ENCODE measurements around the gene SAMD4A.

Gene SAMD4A

DNA sequence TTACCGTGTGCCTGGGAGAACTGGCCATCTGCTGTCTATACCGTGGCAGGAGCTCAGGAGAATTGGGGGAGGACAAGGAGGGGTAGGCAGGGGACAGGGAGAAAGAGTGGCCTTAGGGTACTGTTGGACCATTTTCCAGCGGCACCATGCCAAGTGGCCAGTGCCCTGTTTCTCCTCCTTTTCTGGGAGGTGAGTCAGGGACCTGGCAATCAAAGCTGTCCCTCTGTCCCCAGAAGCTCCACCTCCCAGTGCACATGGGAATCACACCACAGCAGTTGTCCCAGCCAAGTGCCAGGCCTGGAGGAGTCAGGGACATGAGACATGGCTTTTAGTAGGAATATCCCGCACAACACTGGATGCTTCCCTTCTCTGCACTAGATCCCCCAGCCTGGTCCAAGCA, 217.7 kb downstream of the SAMD4A start:
- CTCF ChIA-PET: interaction anchor here (1.1 to 5.4 kb wide), 5 partner anchors 10 to 109 kb away, joined by 3 to 54 read pairs (median 5); no protein-coding TSS in a partner anchor
- TF ChIP-seq, protein P1, sequence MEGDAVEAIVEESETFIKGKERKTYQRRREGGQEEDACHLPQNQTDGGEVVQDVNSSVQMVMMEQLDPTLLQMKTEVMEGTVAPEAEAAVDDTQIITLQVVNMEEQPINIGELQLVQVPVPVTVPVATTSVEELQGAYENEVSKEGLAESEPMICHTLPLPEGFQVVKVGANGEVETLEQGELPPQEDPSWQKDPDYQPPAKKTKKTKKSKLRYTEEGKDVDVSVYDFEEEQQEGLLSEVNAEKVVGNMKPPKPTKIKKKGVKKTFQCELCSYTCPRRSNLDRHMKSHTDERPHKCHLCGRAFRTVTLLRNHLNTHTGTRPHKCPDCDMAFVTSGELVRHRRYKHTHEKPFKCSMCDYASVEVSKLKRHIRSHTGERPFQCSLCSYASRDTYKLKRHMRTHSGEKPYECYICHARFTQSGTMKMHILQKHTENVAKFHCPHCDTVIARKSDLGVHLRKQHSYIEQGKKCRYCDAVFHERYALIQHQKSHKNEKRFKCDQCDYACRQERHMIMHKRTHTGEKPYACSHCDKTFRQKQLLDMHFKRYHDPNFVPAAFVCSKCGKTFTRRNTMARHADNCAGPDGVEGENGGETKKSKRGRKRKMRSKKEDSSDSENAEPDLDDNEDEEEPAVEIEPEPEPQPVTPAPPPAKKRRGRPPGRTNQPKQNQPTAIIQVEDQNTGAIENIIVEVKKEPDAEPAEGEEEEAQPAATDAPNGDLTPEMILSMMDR (IDR thresholded peaks at IDR 0.05; ENCODE audit: insufficient read depth, low read length, missing control alignments): no peak
- POLR2A ChIA-PET: interaction anchor here (0.6 kb wide), 1 partner anchor 278 kb away, joined by 3 read pairs; no protein-coding TSS in a partner anchor
- H3K4me3 ChIP-seq (ENCODE audit: low read depth, low read length): no peak overlapping the region
- DNase-seq (ENCODE audit: low read depth, low spot score): no peak

DNA sequence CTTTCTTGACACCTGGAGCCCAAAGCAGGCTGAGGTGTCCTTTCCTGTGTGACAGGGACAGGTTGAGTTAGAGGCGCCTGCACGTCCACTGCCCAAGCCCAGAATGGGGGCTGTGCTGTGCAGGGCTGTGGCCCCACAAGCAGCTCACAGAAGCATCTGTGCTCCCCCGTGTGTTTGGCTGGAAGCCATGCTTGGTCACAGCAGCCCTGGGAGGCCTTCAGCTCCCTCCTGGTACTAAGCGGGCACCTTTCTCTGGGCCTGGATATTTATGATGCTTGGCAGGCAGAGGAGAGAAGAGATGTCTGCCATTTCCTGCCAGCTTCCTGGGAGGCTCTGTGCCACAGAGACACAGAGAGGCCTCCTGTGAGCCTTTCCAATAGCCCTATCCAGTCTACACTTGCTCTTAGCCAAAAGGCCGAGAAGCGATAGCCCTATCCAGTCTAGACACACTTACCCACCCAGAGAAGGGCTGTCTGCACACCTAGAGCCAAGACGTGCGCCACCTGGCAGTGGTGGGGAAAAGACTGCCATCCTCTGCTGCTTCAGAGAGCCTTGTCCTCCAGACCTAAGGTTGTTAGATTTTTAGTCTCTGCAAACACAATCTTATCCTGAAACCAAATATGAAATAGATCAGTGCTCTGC, 218.3 kb downstream of the SAMD4A start:
- ChIA-PET POLR2A (no interaction called here), CTCF (interaction anchor here (1.1 to 5.4 kb wide), 5 partner anchors 9 to 110 kb away, joined by 3 to 54 read pairs (median 5); no protein-coding TSS in a partner anchor)
- TF ChIP-seq, protein P1 (IDR thresholded peaks at IDR 0.05; ENCODE audit: insufficient read depth, low read length, missing control alignments): no peak
- H3K4me3 ChIP-seq (ENCODE audit: low read depth, low read length): no peak overlapping the region
- DNase-seq (ENCODE audit: low read depth, low spot score): no peak

DNA sequence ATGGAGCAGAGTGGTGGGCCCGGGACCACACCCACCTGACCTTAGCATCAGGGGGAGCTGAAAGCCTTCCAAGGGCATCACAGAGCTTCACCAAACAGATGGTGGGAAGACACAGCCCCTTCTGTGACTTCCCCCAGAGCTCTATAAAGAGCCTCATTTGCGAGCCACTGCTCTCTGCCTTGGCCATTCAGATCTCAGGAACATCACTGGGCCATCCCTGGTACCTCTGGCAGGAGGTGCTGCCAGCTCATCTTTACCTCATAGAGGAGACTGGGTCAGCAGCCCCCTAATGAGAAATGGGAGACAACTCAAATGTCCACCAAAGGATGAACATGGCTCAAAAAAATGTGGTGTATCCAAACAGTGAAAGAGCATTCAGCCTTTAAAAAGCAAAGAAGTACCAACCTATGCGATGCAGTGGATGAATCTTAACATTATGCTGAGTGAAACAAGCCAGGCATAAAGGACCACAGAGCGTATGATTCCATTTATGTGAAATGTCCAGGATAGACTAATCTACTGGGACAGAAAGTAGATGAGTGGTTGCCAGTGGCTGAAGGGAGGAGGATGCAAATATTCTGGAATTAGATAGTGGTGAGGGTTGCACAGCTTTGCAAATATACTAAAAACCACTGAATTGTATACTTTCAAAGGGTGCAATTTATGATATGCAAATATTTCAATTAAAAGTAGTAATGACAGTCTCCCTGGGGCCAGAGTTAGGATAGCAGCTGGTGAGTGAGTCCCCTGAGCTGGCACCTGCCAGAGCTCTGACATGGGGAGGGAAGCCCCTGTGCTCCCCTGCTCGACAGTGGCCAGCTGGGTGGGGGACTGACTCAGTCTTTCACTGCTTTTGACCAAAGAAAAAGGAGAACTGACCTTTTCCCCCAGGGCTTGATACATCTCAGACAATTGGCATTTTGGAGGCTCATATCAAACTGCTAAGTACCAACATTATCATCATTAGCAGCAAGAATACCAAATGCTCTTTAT, 219.1 kb downstream of the SAMD4A start:
- no peak overlapping the region for H3K4me3 ChIP-seq (ENCODE audit: low read depth, low read length)
- ChIA-PET CTCF (interaction anchor here (1.1 to 5.4 kb wide), 4 partner anchors 11 to 111 kb away, joined by 3 to 54 read pairs (median 7); no protein-coding TSS in a partner anchor), POLR2A (no interaction called here)
- TF ChIP-seq, protein P1 (IDR thresholded peaks at IDR 0.05; ENCODE audit: insufficient read depth, low read length, missing control alignments): no peak
- no peak for DNase-seq (ENCODE audit: low read depth, low spot score)

DNA sequence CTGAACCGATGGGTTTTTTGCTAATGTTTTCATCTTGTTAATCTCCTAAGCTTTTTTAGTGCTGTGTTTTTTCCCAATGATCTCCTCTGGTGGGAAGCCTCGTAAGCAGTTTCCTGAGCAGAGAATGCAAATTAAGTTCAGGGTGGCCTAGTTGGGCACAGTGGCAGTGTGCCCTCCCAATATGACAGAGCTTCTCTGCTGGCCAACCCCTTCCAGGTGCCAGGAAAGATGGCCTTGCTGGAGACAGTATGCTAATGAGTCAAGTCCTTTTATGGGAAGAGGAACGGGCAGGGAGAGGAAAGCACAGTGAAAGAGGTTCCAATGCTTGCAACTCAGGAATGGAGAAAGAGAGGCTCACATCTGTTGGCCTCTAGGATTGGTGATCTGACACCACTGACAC, 219.9 kb downstream of the SAMD4A start:
- no peak for DNase-seq (ENCODE audit: low read depth, low spot score)
- ChIA-PET CTCF (interaction anchor here (0.6 to 5.4 kb wide), 2 partner anchors 12 to 176 kb away, joined by 3 to 54 read pairs; no protein-coding TSS in a partner anchor), POLR2A (no interaction called here)

DNA sequence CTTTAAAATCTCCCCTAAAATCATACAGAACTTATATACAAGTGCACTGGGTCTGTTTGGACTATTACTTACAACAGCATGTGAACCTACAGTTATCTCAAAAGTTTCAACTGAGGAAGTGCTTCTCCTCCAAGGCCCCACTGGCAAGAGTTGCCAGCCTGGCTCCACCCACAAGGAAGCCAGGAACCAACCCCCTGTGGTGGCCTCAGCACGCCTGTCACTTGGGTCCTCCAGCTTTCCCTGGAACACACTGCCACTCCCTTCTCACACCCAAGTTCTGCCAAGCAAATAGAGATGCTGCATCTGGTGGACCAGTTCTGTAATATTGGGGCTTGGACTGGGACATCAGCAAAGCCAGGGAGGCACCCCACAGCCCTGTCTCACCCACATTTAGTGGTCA, 220.3 kb downstream of the SAMD4A start:
- POLR2A ChIA-PET: no interaction called here
- TF ChIP-seq, protein P1 (IDR thresholded peaks at IDR 0.05; ENCODE audit: insufficient read depth, low read length, missing control alignments): no peak
- no peak overlapping the region for H3K4me3 ChIP-seq (ENCODE audit: low read depth, low read length)
- no peak for DNase-seq (ENCODE audit: low read depth, low spot score)
- CTCF ChIA-PET: interaction anchor here (0.6 kb wide), 1 partner anchor 177 kb away, joined by 3 read pairs; no protein-coding TSS in a partner anchor

More for the DNA sequence above, 219.9 kb downstream of the SAMD4A start:
- no peak overlapping the region for H3K4me3 ChIP-seq (ENCODE audit: low read depth, low read length)
- TF ChIP-seq, protein P1 (IDR thresholded peaks at IDR 0.05; ENCODE audit: insufficient read depth, low read length, missing control alignments): no peak

All from AG04449 (cell line).